BJ (cell line): ENCODE results near the gene TUSC2. TPM values are rescaled to one million over a fixed set of nuclear protein-coding genes. Genes with fewer than 3 reads are reported as not detected.
A peak's percentile ranks its signal among the peaks of the same experiment; 100 is the strongest.

Source experiments
- CTCF ChIA-PET: fragments of 350-600 bp; formaldehyde crosslinking; extraction: SDS; loops from one replicate; lab custom pipeline; 2021; ENCODE audit warnings: antibody characterized with exemption, inconsistent platforms; lab: Yijun Ruan, JAX
- POLR2A ChIA-PET: fragments of 300-600 bp; sonication (Branson Sonifier 250); formaldehyde crosslinking; extraction: SDS; loops from one replicate; lab custom pipeline; 2021; ENCODE audit warnings: antibody characterized with exemption; lab: Charles Lee
- DNase-seq: peaks from one replicate; pipeline ENCODE4 v3.0.0-alpha.2; 2011; ENCODE audit warnings: low read depth
- H3K27me3 ChIP-seq: 2 replicates; pipeline ENCODE4 v1.6.0; 2011; ENCODE audit warnings: low read length; ENCODE audit not compliant: control insufficient read depth, insufficient read depth
- H3K36me3 ChIP-seq: 2 replicates; pipeline ENCODE4 v1.5.1; 2011; ENCODE audit warnings: low read length; ENCODE audit not compliant: control insufficient read depth, insufficient read depth
- H3K4me3 ChIP-seq: 2 replicates; pipeline ENCODE4 v1.5.1; 2011; ENCODE audit warnings: low read depth, mild to moderate bottlenecking, control low read depth, low read length
- CTCF ChIP-seq: IDR thresholded peaks from 2 replicates; pipeline ENCODE4 v1.5.1; 2011; ENCODE audit warnings: low read depth, mild to moderate bottlenecking, control low read depth, inconsistent platforms, low read length, moderate library complexity; ENCODE audit not compliant: insufficient read depth
- polyA plus RNA-seq: library from polyadenylated mRNA; depleted of rRNA; stranded (reverse); fragments of >200 nt; gene quantifications from 2 replicates; pipeline ENCODE4 v1.2.3, GENCODE V29; 2011

TUSC2 gene
- polyA plus RNA-seq, 1 experiment: 38.9 TPM

DNA sequence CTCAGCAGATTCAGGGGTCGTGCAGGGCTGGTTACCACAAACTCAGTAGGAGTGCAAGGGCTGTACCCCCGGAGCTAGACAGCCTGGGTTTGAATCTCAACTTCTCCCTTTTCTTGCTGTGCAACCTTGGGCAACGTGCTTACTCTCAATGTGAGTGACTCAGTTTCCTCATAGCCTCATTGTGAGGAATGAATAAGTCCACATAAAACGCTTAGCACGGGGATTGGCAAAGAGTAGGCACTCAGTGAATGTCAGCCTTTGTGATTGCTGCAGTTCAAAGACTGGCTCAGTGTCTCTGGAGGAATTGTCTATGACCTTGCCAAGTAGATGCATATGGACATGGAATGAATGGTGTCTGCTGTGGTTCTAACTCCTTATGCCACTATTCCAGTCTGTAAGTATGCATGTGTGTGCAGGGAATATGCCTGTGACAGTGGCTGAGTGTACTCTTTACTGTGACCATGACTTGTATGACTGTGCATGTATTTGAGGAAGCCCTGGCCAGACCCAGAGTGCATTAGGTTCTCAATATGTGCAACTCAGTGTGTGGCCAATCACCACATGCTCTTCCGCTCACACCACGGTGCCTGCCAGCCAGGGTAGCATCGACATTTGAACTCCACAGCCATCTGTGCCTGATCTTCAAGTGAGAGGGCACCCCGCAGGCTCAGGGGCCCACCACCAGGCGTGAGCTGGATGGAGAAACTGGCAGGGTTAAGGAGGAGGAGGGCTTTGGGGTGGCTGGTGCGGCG lies 27.9 kb downstream of the TUSC2 start:
- no peak for TF ChIP-seq CTCF
- Histone ChIP-seq H3K4me3 (peak overlapping the region; percentile 44), H3K27me3 (no peaks in the 10 kb centered on the region), H3K36me3 (no peaks in the 10 kb centered on the region; the same call in 1 of the 2 replicates)
- CTCF ChIA-PET: interaction anchor here (1.0 to 2.4 kb wide), 6 partner anchors 15 to 106 kb away, joined by 3 to 20 read pairs (median 5); partner anchors contain the start of genes HYAL2 and SEMA3B
- no peak for DNase-seq
- POLR2A ChIA-PET: interaction anchor here (0.7 to 0.9 kb wide), 2 partner anchors 37 to 47 kb away, joined by 11 to 12 read pairs; no protein-coding TSS in a partner anchor

GRCh38 chr3:50299638-50299928 lies 28.4 kb downstream of the TUSC2 start:
- DNase-seq: no peak
- POLR2A ChIA-PET: interaction anchor here (0.7 to 0.9 kb wide), 2 partner anchors 38 to 47 kb away, joined by 11 to 12 read pairs; no protein-coding TSS in a partner anchor

DNA sequence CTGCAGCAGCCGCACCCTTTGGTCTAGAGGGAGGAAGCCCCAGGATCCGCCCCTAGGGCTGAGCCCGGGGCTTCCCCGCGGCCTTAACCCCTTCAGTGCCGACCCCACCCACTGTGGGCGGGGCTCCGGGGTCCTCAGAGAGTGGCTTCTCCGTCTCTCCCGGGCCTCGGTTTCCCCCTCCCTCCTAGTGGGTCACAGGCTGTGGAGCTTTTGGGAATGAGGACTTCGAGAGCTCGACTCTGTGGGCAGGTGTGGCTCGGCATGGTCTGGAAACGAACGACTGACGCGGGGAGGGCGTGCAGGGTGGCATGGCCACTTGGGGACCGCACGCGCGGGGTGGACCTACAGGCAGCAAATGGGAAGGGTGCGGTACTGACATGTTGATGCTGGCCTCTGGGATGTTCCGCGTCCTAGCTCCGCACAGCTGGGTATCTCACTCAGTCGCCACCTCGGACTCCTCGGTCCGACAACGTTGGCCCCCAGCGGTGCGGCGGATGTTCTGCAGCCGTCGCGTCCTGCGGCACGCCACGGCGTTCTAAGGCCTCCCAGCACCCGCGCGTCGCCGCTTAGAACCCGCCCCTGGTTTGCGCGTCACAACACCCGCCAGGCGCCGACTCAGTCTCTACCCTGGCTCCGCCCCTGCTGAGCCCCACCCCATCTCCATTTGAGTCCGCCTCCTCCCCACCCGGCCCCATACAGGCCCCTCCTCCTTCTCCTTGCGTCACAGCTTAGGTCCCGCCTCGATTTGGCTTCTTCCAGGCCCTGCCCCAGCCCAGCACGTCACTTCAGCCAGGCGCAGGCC lies 29.0 kb downstream of the TUSC2 start, which contains the start of the genes HYAL3 and NAA80:
HYAL3 (minus strand) TSS at position 570 of the 802 bp plus-strand sequence. CDS start 3,803 bp downstream, outside the sequence.
NAA80 (minus strand) TSS at position 570 of the 802 bp plus-strand sequence. CDS start 1,942 bp downstream, outside the sequence.
- peak; percentile 41 for TF ChIP-seq CTCF
- DNase-seq: peak; percentile 98
- Histone ChIP-seq H3K36me3 (no peaks in the 10 kb centered on the region; the same call in 1 of the 2 replicates), H3K4me3 (peak within 1 kb of the TSS; percentile 54), H3K27me3 (no peaks in the 10 kb centered on the region)
- ChIA-PET CTCF (interaction anchor here (0.9 to 2.4 kb wide), 11 partner anchors 7 to 104 kb away, joined by 3 to 20 read pairs (median 4); partner anchors contain the start of genes HYAL2 and SEMA3B), POLR2A (interaction anchor here (0.7 to 0.9 kb wide), 3 partner anchors 29 to 46 kb away, joined by 4 to 12 read pairs (median 11); no protein-coding TSS in a partner anchor)

More at GRCh38 chr3:50299638-50299928, 28.4 kb downstream of the TUSC2 start:
- CTCF ChIA-PET: interaction anchor here (1.0 to 2.4 kb wide), 7 partner anchors 15 to 105 kb away, joined by 3 to 20 read pairs (median 4); partner anchors contain the start of genes HYAL2 and SEMA3B
- H3K36me3 ChIP-seq: no peaks in the 10 kb centered on the region; the same call in 1 of the 2 replicates
- H3K27me3 ChIP-seq: no peaks in the 10 kb centered on the region
- TF ChIP-seq CTCF: no peak
- H3K4me3 ChIP-seq: peak overlapping the region; percentile 44

- no peaks in the 10 kb centered on the region; the same call in 1 of the 2 replicates for H3K36me3 ChIP-seq
- H3K27me3 ChIP-seq: no peaks in the 10 kb centered on the region
- peak overlapping the region; percentile 54 for H3K4me3 ChIP-seq
- ChIA-PET POLR2A (interaction anchor here (0.5 kb wide), 2 partner anchors 33 to 35 kb away, joined by 3 to 4 read pairs; no protein-coding TSS in a partner anchor), CTCF (interaction anchor here (0.6 to 2.4 kb wide), 10 partner anchors 8 to 71 kb away, joined by 3 to 20 read pairs (median 4); partner anchors contain the start of genes HYAL2 and SEMA3B)
- DNase-seq: no peak
- 0 out of 2 replicates have a peak, but pooled peaks have one; percentile 6 for TF ChIP-seq CTCF
Observed at GRCh38 chr3:50297896-50298725, 29.9 kb downstream of the TUSC2 start.
